NCI-H1048 (cell line): Measurements from ENCODE around the gene B4GAT1.
"Not testable (repeated sequence)": the region's sequence is repeated elsewhere in the genome, so short reads cannot be mapped to it uniquely, and the experiment has no call there.

Experiments
- DNase-seq: peaks from one replicate; lab custom pipeline; 2025; lab: John Stamatoyannopoulos, UW

Gene B4GAT1

DNA sequence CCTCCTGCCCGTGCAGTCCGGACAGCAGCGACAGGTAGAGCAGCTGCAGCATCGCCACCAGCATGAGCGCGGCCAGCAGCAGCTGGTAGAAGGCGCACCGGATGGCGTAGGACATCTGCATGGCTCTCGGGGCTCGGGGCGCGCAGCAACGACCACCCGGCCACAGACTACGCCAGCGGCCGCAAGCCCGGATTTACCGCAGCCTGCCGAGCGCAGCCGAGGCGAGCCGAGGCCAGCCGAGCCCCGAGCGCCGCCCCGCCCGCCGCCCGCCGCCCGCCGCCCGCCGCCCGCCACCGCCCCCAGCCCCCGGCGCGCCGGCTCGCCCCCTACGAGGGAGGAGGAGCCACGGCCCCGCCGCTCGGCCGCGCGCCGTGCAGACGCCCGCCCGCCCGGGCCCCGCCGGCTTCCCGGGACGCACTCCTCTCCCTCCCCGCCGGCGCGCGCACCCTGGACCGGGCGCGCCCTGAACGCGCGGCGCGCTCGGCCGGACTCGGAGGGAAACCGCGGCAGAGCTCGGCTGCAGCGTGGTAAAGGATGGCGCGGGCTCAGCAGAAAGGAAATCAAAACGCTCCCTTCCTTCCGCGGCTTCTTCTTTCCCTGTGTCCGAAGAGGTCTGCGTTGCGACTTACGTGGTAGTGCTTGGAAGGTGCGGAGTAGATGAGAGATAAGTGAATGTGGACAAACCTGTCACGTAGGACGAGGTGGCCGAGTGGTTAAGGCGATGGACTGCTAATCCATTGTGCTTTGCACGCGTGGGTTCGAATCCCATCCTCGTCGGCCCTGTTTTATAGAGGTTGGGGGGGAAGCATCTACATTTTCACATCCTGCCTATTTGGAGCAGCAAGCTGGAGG, at the start of gene B4GAT1:
Gene B4GAT1, minus strand, starts transcription at position 205 of the 852 bp plus-strand sequence. Its CDS starts 84 bp downstream, at position 121.
- peak; percentile 17 for DNase-seq

DNA sequence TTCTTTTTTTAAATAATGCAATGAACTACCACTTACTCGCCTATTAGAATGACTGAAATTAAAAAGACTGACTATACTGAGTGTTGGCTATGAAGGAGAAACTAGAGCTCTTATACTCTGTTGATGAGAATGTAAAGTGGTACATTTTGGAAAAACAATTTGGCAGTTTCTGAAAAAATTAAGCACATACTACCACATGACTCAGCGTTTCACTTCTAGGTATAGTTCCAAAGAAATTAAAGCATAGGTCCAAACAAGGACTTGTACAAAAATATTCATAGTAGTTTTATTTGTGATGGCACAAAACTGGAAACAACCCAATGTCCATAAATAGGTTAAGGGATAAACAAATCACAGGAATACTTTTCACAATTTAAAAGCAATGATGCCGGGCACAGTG, 46.5 kb upstream of the B4GAT1 start:
- no peak for DNase-seq

DNA sequence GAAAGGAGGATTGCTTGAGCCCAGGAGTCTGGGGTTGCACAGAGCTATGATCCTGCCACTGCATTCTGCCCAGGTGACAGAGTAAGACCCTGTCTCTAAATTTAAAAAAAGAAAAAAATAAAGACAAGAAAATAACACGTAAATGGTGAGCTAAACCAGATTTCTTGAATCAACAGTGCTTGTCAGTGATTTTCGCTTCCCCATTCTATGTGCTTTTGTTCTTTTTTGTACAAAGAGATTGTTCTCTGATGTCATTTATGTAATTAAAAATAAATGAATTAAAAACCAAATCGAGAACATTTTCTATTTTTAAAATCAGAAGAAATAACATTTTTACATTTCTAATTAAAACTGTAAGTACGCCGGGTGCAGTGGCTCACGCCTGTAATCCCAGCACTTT, 43.9 kb upstream of the B4GAT1 start:
- no peak for DNase-seq

DNA sequence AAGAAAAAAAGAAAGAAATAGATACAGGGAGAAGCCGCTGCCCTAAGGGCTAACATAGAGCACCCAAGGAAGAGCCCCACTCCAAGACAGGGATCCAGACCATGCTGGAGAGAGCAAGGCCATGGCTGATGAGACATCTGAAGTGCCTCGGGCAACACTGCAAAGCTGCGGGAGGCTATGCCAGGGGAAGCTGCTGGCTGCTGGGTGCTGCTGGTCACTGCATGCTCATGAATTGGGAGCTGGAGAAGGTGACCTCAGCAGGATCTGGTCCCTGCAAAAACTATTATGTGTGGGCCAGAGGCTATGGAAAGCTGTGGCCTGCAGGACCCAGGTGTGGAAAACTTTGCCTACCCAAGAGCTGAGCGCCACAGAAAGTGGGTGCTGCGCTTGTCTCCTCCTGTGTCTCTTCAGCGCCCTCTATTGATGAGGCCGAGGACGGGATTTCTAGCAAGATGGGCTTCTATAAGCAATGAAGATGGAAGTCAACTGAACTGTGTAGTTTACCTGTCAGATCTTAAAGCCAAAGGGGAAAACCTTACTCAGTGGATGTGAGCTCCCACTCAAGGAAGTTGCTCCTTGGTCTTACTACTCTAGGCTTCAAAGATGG, 41.5 kb upstream of the B4GAT1 start:
- peak; percentile 50 for DNase-seq

DNA sequence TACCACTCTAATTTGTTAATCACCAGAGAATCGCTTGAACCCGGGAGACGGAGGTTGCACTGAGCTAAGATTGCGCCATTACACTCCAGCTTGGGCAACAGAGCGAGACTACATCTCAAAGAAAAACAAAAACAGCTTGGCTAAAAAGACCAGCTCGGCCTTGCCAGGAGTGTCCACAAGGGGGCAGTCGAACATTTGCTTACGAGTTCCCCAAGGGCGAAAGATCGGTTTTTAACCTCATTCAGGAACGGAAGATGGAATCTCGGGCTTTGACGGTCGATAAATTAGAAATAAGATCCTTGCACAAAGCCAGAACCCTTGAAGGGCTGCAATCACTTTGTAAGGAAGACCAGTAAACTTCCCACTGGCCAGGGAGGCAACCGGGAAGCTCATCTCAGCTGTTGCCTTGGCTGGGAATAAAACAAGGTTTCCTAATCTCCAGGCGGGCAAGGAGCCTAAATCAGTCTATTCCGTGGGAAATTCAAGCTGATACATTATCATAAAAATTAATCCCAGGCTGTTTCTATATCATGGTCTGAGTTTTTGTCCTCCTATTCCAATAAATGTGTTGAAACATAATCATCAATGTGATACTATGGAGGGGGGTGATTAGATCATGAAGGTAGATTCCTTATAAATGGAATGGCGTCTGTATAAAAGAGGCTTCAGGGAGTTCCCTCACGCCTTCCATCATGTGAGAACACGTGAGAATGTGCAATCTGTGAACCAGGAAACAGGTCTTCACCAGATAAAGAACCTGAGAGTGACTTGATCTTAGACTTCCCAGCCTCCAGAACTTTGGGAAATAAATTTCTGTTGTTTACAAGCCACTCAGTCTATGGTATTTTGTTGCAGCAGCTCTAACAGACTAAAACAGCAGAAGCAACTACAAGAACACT, 39.0 kb upstream of the B4GAT1 start:
- peak; percentile 64 for DNase-seq

DNA sequence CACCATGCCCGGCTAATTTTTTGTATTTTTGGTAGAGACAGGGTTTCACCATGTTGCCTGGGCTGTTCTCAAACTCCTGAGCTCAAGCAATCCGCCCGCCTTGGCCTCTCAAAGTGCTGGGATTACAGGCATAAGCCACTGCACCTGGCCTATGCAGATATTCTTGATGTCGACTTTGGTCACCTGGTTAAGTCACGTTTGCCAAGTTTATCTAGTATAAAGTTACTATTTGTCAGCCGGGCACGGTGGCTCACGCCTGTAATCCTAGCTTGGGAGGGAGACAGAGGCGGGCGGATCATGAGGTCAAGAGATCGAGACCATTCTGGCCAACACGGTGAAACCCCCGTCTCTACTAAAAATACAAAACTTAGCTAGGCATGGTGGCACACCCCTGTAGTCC, 36.9 kb upstream of the B4GAT1 start:
- not testable (repeated sequence) for DNase-seq

DNA sequence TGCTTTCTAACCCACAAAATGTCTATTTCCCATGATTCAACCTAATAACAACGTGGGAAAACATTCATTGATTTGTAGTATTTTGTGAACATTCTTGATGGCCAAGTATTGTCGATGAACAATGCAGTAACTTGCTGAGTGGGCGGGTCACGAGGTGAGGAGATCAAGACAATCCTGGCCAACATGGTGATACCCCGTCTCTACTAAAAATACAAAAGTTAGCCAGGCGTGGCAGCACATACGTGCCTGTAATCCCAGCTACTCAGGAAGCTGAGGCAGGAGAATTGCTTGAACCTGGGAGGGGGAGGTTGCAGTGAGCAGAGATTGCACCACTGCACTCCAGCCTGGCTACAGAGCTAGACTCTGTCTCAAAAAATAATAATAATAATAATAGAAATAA, 32.8 kb upstream of the B4GAT1 start:
- not testable (repeated sequence) for DNase-seq

DNA sequence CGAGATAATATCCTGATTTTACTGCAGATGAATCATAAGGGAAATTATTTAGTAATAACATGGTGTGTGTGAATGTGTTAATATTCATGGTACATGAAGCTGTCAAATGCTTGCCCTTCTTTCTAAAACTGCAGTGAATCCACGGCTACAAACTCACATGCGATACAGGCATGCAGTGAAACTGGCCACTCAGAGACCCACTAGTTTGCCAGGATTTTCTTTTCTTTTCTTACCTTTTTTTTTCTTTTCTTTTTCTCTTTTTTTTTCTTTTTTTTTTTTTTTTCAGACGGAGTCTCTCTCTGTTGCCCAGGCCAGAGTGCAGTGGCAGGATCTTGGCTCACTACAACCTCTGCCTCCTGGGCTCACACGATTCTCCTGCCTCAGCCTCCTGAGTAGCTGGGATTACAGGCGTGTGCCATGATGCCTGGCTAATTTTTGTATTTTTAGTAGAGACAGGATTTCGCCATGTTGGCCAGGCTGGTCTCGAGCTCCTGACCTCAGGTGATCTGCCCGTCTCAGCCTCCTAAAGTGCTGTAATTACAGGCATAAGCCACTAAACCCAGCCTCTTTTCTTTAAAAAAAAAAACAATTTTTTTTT, 26.4 kb upstream of the B4GAT1 start:
- DNase-seq: not testable (repeated sequence)

DNA sequence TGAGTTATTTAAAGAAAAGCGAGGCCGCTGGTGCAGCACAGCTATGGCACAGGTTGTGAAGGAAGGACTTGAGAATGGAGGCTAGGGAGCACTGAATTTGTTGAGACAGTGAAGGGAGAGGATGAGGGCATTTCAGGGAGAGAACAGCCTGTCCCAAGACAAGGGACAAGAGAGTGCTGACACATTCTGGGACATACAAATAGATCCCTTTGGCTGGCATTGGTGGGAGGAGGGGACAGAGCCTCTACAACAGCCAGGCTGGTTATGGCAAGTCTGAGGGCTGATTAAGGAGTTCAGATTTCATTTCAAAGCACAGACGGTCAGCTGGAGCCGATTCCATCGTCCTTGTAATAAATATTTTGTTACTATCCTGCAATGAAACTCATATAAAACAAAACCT, 25.8 kb upstream of the B4GAT1 start:
- DNase-seq: no peak

DNA sequence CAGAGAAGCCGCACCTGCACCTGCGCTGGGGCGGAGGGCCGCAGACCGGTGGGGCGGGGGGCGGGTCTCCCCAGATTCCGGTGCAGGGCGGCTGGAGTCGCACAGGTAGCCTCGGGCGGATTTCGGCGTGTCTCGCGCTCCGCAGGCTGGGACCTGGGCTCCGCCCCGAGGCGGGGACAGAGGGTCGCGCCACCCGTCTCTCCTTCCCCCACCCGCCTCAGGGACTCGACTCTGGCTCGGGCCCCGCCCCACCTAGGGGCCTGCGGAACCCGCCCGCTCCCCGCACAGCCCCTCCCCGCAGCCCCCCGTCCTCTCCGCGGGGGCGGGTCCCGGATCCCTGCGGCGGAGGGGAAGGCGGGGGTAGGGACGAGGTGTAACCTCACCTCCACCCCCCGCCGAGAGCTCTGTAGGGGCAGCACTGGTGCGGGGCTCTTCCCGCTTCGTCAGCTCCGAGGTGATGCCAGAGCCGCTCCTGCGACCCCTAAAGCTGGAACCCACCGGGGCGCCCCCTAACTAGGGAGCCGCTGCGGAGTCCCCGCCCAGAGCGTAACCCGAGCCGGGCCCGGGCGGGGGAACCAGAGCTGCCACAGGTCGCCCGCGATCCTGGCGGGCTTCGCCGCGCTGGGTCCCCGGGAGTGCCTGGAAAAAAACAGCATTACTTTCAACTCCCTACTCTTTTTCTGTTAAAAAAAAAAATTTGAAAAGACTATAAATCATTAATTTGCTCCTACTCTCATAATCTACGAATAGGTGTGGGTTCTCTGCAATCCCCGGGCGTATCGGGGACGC, 24.4 kb upstream of the B4GAT1 start, which contains the start of gene SLC29A2:
Gene SLC29A2, minus strand, starts transcription at position 134 of the 789 bp plus-strand sequence. CDS start 169 bp downstream, outside the sequence.
- DNase-seq: peak; percentile 82

DNA sequence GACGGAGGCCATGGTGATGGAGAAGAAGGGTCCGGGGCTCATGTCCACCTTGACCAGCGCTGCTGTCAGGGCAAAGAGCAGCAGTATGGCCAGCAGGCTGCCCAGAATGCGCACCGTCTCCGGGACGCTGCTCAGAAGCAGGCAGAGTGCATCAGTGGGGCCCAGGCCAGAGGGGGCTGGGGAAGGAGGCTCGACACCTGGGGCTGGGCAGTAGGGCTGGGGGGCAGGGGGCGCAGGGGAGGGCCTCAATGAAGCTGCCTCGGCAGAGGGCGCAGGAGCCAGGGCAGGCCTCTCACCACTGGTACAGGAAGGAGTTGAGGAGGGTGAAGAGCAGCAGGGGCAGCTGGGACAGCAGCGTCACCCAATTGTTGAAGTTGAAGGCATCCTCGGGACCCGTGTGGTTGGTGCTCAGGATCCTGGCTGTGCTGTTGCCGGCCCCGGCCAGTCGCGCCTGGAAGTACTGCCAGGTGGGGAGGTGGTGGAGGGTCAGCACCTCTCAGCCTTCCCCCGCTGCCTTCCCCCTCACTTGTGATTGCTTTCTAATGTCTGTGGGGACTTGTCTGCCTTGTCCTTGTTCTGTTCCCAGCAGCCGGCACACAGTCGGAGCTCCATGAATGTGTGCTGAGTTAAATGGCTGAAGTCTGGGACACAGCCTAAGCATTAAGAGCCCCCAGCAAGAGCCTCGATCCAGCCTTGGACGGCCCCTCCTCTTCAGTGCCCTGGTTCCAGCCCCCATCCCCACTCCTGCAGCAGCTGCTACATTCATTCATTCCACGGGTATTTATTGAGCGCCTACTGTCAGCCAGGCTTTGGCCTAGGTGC, 21.9 kb upstream of the B4GAT1 start:
- DNase-seq: no peak

DNA sequence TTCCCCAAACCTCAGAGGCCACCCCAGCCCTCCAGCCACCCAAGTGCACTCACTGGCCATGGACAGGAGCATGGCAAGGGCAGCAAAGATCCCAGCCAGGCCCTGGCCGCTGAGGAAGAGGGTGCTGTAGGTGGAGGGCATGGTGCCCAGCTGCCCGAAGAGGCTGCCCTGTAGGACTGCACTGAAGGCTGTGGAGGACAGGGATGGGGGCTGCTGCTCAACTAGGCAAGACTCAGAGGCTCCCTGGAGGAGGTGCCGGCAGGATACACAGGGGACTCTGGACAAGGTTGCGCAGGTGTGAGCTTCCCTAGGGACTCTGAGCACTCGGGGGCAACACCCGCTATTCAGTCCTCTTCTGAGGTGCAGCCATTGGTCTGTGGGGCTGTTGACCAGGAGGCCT, 21.1 kb upstream of the B4GAT1 start:
- DNase-seq: no peak

DNA sequence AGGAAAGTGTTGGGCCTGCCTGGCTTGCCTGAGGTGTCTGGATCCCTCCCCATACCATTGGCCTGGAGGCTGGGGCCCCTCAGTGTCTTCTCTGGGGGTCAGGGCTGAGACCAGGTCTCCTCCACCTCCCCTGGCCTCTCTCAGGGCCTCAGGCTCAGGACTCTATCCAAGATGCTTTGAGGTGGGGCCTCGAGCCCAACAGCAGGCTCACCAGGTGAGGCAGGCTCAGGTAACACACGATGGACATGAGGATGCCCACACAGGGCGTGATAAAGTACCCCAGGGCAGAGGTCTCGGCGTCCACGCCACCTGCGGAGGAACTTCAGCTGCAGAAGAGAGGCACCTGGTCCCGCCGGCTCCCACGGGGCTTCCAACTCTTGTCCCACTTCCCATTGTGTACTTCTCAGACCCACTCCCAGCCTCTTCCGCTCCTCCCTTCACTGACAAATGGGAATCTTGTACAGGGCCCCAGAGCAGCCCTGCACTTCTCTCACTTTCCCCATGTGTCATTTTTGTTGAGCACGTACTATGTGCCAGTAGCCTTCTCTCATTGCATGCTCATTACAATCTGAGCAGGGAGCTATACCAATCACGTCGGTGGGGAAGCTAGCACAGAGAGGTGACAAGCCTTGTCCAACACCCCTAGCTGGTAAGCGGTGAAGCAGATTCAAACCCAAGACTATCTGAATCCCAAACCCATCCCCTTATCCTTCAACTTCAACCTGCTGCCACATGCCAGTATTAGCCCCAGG, 20.3 kb upstream of the B4GAT1 start:
- no peak for DNase-seq

DNA sequence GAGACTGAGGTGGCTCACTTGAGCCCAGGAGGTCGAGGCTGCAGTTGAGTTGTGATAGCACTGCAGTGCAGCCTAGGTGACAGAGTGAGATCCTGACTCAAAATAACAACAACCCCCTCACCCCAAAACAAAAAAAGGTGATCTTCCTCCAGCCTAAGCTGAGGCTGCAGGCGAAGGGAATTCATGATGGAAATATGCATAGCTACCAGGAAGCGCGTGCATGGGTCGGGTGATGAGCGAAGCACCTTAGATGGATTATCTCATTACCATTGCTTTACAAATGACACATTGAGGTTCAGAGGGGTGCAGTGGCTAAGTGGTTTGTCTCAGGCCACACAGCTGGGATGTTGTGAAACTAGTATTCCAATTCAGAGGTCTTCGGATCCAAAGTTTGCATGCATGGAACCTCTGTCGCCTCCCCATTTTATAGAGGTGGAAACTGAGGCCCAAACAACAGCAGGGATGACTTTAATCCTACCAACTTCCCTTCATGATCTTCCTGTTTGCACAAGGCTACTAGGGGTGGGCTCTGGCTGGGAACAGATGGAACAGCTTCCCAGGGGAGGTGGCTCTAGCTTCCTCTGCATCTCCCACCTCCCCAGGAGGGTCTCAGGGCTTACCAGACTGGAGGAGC, 19.5 kb upstream of the B4GAT1 start:
- DNase-seq: no peak

DNA sequence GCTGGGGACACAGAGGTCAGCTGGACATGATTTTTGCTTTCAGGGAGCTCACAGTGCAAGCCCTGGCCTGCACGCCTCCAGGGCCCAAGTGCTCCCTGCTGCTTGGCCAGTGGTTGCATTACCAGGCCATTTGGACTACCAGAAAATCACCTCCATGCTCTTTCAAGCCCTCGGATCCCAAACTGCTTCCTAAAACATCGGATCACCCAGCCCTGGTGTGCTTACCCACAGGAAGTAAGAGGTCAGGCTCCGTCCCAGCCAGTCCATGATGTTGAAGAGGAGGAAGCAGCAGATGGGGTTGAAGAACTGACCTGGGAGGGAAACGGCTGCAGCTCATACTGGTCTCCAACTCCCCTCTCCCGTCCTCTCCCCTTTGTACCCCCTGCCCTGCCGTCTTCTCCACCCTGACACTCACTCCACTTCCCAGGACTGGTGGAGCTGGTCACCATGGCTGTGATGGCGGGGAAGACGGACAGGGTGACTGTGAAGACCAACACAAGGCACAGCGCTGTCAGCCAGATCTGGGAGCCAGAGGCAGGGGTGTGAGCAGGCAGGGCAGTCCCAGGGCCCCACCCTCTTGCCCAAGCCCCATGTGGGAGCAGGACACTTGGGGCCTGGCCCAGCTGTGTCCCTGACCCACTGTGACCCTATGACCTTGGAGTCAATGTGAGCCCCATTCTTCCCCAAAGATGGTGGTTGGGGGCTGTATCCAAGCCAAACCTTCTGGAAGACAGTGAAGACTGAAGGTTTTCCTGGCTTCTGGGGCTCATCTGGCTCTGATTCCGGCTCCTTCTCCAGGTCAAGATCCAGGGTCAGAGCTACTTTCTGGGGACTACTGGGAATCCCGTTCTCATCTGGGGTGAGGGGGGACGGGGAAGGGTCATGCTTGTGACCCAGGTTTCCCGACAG, 18.5 kb upstream of the B4GAT1 start:
- DNase-seq: no peak

DNA sequence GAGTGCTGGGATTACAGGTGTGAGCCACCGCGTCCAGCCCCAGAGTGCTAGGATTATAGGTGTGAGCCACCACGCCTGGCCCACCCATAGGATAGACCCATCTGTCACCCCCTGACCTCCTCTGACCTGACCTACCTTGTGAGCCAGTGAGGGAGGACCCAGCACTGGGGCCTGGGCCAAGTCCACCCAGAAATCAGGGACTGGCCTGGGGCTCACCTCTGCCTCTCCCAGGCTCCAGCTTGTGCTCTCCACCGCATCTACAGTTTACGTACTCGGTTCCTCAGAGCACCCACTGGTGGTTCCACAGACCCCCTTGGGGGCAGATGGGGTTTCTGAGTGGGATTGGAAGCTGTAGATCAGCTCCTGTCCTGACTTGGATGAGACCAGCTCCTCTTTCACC, 17.7 kb upstream of the B4GAT1 start:
- no peak for DNase-seq

DNA sequence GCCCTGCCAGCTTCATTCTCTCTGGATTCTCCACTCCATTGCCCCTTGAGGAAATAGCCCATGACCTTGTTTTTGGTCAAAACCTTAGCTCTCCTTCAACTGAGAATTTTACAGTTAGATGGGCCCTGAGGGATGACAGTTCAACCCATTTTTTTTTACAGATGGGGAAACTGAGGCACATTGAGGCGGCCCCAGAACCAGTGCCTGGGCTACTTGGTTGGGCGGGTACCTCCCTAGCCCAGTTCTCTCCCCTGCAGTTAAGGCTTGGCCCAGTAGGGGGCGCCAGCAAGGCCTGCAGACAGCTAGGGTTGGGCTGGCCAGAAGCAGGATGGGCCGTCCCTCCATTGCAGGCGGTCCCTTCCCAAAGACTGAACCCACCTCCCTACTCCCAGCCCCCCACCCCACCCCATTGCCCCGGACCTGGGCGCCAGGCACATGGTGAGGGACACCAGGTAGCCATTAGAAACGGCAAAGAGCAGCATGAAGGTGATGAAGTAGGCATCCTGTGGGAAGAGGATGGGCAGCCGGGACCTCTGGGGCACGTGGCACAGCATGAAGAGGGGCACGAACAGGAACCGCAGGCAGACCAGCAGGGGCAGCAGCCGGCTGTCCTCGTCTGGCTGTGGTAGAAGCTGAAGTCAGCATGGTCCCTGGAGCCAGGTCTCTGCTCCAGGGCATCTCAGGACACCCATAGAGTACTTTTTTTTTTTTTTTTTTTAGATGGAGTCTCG, 16.5 kb upstream of the B4GAT1 start:
- DNase-seq: no peak
